Large intestine (tissue), 3 donors: ENCODE measurements around the gene SDK1. TPM values are rescaled to one million over a fixed set of nuclear protein-coding genes. Genes with fewer than 3 reads are reported as not detected.

Experiments used
- DNase-seq, 2 donors: peaks; one replicate each; pipeline versions ENCODE4 v3.0.0 to v3.0.0-alpha.2; 2013
- H3K27ac ChIP-seq: one replicate; pipeline ENCODE4 v1.5.1; 2013; ENCODE audit warnings: low read length
- H3K27me3 ChIP-seq: 2 replicates; pipeline ENCODE4 v1.6.1; 2013; ENCODE audit warnings: low read length; ENCODE audit not compliant: control insufficient read depth, insufficient read depth
- H3K36me3 ChIP-seq: 2 replicates; pipeline ENCODE4 v1.6.1; 2013; ENCODE audit warnings: low read length; ENCODE audit not compliant: control insufficient read depth, insufficient read depth
- H3K4me1 ChIP-seq: one replicate; pipeline ENCODE4 v1.6.1; 2013; ENCODE audit warnings: low read length; ENCODE audit not compliant: control insufficient read depth, insufficient read depth
- H3K4me3 ChIP-seq: one replicate; pipeline ENCODE4 v1.5.1; 2013; ENCODE audit warnings: low read length
- H3K9me3 ChIP-seq: one replicate; pipeline ENCODE4 v1.6.1; 2013; ENCODE audit warnings: mild to moderate bottlenecking, low read depth, low read length, moderate library complexity; ENCODE audit not compliant: control insufficient read depth
- WGBS: methylation state at CpG from one replicate; pipeline ENCODE4 v1.1.5; 2013; ENCODE audit warnings: low lambda C conversion rate; ENCODE audit not compliant: insufficient coverage; 5-methylcytosine and 5-hydroxymethylcytosine counted together
- polyA plus RNA-seq: library from polyadenylated mRNA; unstranded; fragments of 120-200 nt; gene quantifications from one replicate; pipeline ENCODE4 v1.2.1, GENCODE V29; 2013

Gene SDK1
- polyA plus RNA-seq, 1 donor, result 6.4 TPM

DNA sequence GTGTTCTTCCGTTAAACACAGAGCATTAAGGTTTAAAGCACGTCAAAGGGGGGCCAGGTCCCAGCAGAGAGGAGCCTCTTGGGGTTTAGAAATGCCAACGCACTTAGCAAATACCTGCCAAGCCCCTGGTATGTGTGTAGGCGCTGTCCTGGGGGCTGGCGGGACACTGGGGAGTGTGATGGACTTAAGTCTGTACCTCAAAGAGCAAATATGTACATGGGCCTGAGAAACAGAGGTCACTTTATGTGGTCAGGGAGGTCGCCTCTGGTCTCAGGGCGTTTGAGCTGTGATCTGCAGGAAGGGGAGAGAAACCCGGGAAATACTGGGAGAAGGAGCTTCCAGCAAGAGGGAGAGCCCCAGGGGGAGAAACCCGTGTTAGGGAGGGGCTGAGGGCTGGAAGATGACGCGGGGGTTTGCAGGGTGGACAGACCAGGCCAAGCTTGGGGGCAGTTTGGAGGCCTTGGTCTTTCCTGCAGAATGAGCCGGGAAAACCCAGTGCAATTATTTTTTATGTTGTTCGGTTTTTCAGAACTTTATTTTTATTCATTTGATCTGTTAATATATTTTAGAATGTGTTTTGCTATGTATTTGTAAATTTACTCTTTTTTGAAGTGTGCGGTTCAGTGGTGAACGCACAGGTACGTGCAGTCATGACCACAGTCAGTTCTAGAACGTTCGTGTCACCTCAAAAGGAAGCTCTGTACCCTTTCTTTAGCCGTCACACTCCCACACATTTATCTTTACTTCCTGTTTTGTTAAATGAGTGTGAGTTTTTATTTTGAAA, 939.7 kb downstream of the SDK1 start:
- H3K27ac ChIP-seq, result no peak overlapping the region
- no peaks in the 10 kb centered on the region for H3K36me3 ChIP-seq
- no peak for DNase-seq
- no peaks in the 10 kb centered on the region for H3K27me3 ChIP-seq
- peaks cover 2% of the 10 kb centered on the region for H3K4me1 ChIP-seq
- 89% methylated on average over 7 of the region's 19 CpGs for WGBS
- peaks cover 7% of the 10 kb centered on the region for H3K9me3 ChIP-seq
- no peak overlapping the region for H3K4me3 ChIP-seq

DNA sequence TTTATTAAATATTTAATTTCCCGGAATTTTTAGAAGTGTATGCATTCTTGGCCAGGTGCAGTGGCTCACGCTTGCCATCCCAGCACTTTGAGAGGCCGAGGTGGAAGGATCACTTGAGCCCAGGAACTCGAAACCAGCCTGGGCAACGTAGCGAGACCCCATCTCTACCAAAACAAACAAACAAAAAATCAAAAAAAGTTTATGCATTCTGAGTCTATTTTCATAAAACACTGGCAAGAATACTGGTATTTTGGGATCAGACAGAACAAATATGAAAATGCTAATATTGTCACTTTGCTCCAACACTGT, 940.2 kb downstream of the SDK1 start:
- DNase-seq, result no peak
- H3K27ac ChIP-seq, result no peak overlapping the region
- H3K9me3 ChIP-seq, result peaks cover 7% of the 10 kb centered on the region
- H3K4me1 ChIP-seq, result peaks cover 2% of the 10 kb centered on the region
- no peaks in the 10 kb centered on the region for H3K27me3 ChIP-seq
- H3K36me3 ChIP-seq, result no peaks in the 10 kb centered on the region
- H3K4me3 ChIP-seq, result no peak overlapping the region
- 100% methylated on average over 2 of the region's 6 CpGs for WGBS

DNA sequence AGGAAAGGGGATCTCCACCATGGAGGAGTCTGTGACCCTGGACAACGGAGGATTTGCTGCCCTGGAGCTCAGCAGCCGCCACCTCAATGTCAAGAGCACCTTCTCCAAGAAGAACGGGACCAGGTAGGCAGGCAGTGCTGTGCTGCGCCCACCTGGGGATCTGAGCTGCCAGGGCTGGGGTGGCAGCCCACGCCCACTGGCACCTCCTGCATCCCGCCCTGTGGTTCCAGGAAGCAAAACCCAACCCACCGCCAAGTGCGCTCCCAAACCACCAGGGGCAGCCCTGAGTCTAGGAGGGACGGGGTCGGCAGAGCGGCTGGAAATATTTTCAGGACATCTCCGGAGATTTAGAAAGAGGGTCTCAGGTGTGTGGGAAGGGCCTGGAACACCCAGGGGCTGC, 940.7 kb downstream of the SDK1 start:
- WGBS, result no CpG with 5 or more reads among the region's 12 CpGs
- Histone ChIP-seq H3K27me3 (no peaks in the 10 kb centered on the region), H3K9me3 (peaks cover 7% of the 10 kb centered on the region), H3K4me1 (peaks cover 2% of the 10 kb centered on the region), H3K4me3 (no peak overlapping the region), H3K36me3 (no peaks in the 10 kb centered on the region), H3K27ac (no peak overlapping the region)
- no peak for DNase-seq

DNA sequence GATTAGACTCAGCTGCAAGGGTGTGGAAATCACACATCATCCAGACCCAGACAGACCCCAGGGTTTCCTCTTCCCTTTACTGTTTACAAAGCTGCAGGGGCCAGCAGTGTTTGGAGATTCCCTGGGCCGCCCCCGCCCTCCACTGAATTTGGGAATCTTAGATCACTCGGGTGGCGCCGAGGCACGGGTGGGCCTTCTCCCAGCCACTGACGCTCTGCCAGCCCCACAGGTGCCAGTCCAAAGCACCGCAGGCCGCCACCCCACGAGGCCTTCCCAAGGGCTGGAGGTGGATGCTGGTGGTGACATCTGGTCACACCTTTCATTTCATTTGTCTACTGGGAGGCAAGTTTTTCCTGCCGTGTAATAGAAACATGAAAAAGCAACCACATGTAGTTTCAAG, 941.7 kb downstream of the SDK1 start:
- Histone ChIP-seq H3K36me3 (no peaks in the 10 kb centered on the region), H3K4me1 (peaks cover under 1% of the 10 kb centered on the region)
- WGBS, result no CpG with 5 or more reads among the region's 11 CpGs

DNA sequence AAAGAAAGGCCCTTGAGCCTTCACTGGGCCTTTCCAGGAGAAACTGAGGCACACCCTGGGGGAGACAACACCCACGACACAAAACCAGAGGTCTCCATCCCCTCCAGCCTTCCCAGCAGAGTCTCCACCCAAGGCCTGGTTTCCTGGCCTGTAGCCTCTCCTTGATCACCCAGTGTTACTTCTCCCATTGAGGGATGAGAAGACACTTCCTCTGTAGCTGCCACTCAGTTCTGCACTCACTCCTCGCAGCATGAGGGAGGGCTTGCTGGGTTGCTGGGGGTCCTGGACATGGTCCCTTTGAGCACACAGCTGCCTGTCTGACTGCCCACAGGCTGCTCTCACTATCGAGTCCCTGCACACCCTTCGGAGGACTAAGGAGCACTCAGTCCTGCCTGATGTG, 943.0 kb downstream of the SDK1 start:
- peaks cover 7% of the 10 kb centered on the region for H3K9me3 ChIP-seq
- H3K4me1 ChIP-seq, result no peaks in the 10 kb centered on the region
- DNase-seq, result no peak
- no peak overlapping the region for H3K4me3 ChIP-seq
- no peaks in the 10 kb centered on the region for H3K27me3 ChIP-seq
- WGBS, result no CpG with 5 or more reads among the region's 4 CpGs
- H3K36me3 ChIP-seq, result no peaks in the 10 kb centered on the region
- H3K27ac ChIP-seq, result no peak overlapping the region

More for the DNA sequence above, 941.7 kb downstream of the SDK1 start:
- no peak for DNase-seq
- Histone ChIP-seq H3K9me3 (peaks cover 7% of the 10 kb centered on the region), H3K4me3 (no peak overlapping the region), H3K27ac (no peak overlapping the region), H3K27me3 (no peaks in the 10 kb centered on the region)

DNA sequence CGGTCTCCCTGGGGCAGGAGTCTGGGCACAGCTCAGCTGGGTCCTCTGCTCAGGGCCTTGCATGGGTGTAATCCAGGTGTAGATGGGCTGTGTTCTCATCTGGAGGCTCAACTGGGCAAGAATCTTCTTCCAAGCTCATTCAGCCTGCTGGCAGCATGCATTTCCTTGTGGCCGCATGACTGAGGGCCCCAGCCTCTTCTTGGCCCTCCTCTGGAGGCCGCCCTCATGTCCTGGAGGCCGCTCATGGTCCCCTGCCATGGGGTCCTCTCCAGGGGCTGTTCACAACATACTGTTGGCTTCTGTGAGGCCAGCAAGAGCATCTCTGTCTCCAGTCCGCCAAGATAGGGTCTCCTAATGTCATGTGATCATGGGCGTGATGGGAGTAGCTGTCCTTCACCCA, 943.6 kb downstream of the SDK1 start:
- WGBS, result no CpG with 5 or more reads among the region's 6 CpGs
- no peaks in the 10 kb centered on the region for H3K4me1 ChIP-seq
- H3K27ac ChIP-seq, result no peak overlapping the region
- no peaks in the 10 kb centered on the region for H3K27me3 ChIP-seq
- no peaks in the 10 kb centered on the region for H3K36me3 ChIP-seq
- no peak for DNase-seq
- H3K4me3 ChIP-seq, result no peak overlapping the region
- peaks cover 7% of the 10 kb centered on the region for H3K9me3 ChIP-seq

DNA sequence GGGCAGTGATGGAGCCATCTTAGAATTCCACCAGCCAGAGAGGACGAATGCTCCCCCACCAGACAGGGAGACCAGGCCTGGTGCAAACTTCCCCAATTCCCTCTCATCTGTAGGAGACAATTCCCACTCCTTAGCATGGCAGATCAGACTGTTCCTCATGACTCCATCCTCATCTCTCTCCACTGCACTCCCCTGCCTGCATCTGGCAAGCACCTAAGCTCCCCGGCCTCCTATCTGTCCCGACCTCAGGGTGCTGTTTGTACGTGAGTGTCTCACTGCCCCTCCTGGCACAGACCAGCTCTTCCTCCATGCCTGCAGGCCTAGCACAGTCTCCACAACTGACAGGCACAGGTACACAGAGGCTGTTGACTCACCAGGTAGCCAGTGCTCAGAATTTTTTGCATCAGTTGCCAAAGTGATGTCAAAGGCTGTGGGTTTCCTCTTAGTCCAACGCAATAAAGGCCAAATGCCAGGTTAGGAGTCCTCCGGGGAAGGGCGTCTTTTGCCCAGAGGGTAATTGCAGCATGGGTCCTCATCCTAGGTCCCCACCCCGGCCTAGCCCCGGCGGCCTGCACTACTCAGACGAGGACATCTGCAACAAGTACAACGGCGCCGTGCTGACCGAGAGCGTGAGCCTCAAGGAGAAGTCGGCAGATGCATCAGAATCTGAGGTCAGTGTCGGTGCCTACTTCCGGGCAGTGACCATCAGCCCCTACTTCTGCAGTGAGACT, 944.2 kb downstream of the SDK1 start:
- no CpG with 5 or more reads among the region's 19 CpGs for WGBS
- no peak for DNase-seq
- H3K4me3 ChIP-seq, result no peak overlapping the region
- no peaks in the 10 kb centered on the region for H3K4me1 ChIP-seq
- no peak overlapping the region for H3K27ac ChIP-seq
- no peaks in the 10 kb centered on the region for H3K36me3 ChIP-seq
- no peaks in the 10 kb centered on the region for H3K27me3 ChIP-seq
- peaks cover 7% of the 10 kb centered on the region for H3K9me3 ChIP-seq

DNA sequence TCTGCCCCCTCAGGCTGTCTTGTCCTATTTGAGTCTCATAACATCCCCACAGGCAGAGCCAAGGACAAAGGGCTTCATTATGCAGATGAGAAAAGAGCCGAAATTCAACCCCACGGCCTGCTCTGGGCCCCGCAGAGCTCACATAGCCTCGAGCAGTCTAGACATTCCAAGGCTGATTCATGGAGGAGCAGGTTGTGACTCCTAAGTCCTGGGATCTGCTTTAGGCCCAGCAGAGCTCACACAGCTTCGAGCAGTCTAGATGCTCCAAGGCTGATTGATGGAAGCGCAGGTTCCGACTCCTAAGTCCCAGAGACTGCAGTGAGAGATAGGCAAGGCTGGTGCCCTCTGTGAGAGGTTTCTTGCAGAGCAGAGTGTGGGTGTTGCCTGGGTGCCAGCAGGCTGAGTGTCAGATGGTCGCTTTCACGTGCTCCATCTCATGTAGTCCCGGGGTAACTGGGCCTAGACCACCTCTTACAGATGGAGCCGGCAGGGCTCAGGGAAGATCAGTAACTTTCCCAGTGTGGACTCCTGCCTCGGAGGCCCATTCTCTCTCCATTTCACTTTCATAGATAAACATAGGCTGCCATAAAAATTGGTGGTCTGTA, 944.9 kb downstream of the SDK1 start:
- DNase-seq, result no peak
- Histone ChIP-seq H3K36me3 (no peaks in the 10 kb centered on the region), H3K27me3 (no peaks in the 10 kb centered on the region), H3K4me3 (no peak overlapping the region), H3K27ac (no peak overlapping the region), H3K9me3 (peaks cover 7% of the 10 kb centered on the region), H3K4me1 (no peaks in the 10 kb centered on the region)
- no CpG with 5 or more reads among the region's 12 CpGs for WGBS

DNA sequence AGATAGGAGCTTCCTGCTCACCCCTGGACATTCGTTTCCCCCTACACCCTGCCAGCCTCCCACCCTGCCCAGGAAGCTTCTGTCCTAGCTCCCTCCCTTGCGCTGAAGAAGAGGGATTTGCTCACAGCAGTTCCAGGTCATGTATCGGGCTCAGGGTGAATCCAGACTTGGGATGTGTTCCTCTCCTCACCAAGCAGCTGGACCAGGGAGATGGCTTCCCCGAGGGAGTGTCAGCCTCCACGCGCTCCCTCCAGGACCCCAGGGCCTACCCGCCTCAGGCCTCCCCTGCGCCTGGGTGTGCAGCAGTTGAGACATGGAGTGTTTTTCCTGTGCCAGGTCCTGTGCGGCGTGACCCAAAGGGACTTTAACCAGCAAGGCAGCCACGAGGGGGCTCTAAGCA, 945.5 kb downstream of the SDK1 start:
- H3K27ac ChIP-seq, result no peak overlapping the region
- no peak for DNase-seq
- H3K27me3 ChIP-seq, result no peaks in the 10 kb centered on the region
- H3K4me3 ChIP-seq, result no peak overlapping the region
- whole genome bisulfite sequencing, result no CpG with 5 or more reads among the region's 11 CpGs
- H3K36me3 ChIP-seq, result no peaks in the 10 kb centered on the region
- H3K4me1 ChIP-seq, result no peaks in the 10 kb centered on the region
- peaks cover 7% of the 10 kb centered on the region for H3K9me3 ChIP-seq

DNA sequence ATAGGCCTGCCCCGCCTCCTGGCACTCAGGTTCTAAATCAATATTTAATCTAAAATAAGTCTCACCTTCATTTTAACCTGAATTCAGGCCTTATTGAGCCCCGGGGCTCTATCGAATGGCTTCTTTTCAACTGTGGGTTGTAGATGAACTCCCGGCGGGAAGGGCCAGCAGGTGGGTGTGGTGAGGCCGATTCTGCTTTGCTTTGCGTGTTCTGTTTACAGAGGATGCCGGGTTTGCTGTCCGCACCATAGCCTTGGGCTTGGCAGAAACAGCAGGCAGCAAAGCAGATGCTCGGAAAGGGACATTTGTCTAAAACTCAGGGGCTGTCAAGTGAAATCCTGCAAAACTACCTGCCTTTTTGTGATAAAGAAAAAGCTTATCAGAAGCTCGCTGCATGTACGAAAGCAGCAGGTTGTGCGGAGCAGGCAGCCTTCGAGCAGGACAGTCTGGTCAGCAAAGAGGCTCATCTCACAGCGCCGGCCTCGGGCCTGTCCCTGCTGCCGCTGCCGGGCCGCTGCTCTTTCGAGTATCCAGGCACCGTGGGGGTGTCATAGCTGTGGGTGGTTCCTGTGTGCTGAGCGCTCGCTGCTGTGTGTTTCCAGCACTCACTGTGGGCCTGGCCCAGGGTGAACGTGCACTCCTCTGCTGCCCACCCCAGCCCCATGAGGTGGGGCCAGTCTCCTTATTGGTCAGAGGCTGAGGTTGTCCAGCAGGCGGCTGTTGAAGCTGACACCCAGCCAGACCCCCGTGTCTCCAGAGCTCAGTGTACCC, 946.2 kb downstream of the SDK1 start:
- Histone ChIP-seq H3K36me3 (no peaks in the 10 kb centered on the region), H3K9me3 (peaks cover 7% of the 10 kb centered on the region), H3K27ac (no peak overlapping the region), H3K4me1 (no peaks in the 10 kb centered on the region), H3K4me3 (no peak overlapping the region), H3K27me3 (no peaks in the 10 kb centered on the region)
- no peak for DNase-seq
- no CpG with 5 or more reads among the region's 27 CpGs for whole genome bisulfite sequencing
